MM.1S (cell line): ENCODE measurements around the gene IL24.

Experiments used
- CTCF ChIP-seq: fragments of 300-600 bp; sonication (generic); IDR thresholded peaks from 2 replicates; pipeline ENCODE4 v1.5.1; 2016; ENCODE audit warnings: antibody characterized with exemption, low read length, mixed read lengths
- EZH2 ChIP-seq: fragments of 300-600 bp; sonication (generic); optimal IDR thresholded peaks from 2 replicates; pipeline ENCODE3; 2017; ENCODE audit warnings: low read depth, mild to moderate bottlenecking, antibody characterized with exemption, low read length, mixed read lengths
- EZH2phosphoT487 ChIP-seq: fragments of 300-600 bp; sonication (generic); IDR thresholded peaks from 2 replicates; pipeline ENCODE4 v1.6.1; 2018; ENCODE audit warnings: antibody characterized with exemption, low read length

- TF ChIP-seq CTCF (no peak), EZH2 (no peak), EZH2phosphoT487 (no peak)
These were observed 21.4 kb upstream of the IL24 start for GRCh38 chr1:206875752-206876377.
